Glutamatergic neuron (in vitro differentiated cells): ENCODE measurements around the gene CPE. TPM values are rescaled to one million over a fixed set of nuclear protein-coding genes. Genes with fewer than 3 reads are reported as not detected.

Experiments used
- DNase-seq: peaks from one replicate; pipeline ENCODE4 v3.0.0; 2022
- H3K27ac Mint-ChIP-seq: one replicate; pipeline ENCODE4 v1.8.0; 2020; ENCODE audit warnings: mild to moderate bottlenecking, mixed read lengths, inconsistent platforms; ENCODE audit not compliant: unreplicated experiment
- H3K27me3 Mint-ChIP-seq: one replicate; pipeline ENCODE4 v1.8.0; 2020; ENCODE audit warnings: mild to moderate bottlenecking, moderate library complexity, mixed read lengths, inconsistent platforms; ENCODE audit not compliant: unreplicated experiment
- H3K36me3 Mint-ChIP-seq: one replicate; pipeline ENCODE4 v1.8.0; 2020; ENCODE audit warnings: mild to moderate bottlenecking, mixed read lengths, inconsistent platforms; ENCODE audit not compliant: unreplicated experiment
- H3K4me1 Mint-ChIP-seq: one replicate; pipeline ENCODE4 v1.8.0; 2020; ENCODE audit warnings: mild to moderate bottlenecking, low read depth, mixed read lengths, inconsistent platforms; ENCODE audit not compliant: unreplicated experiment
- H3K4me3 Mint-ChIP-seq: one replicate; pipeline ENCODE4 v1.8.0; 2020; ENCODE audit warnings: mild to moderate bottlenecking, mixed read lengths, inconsistent platforms; ENCODE audit not compliant: unreplicated experiment
- H3K9me3 Mint-ChIP-seq: one replicate; pipeline ENCODE4 v1.8.0; 2020; ENCODE audit warnings: mild to moderate bottlenecking, moderate library complexity, mixed read lengths, inconsistent platforms; ENCODE audit not compliant: unreplicated experiment
- CTCF ChIP-seq: fragments of 200-600 bp; sonication (generic); IDR thresholded peaks from one replicate; pipeline ENCODE4 v1.5.0; 2021; ENCODE audit not compliant: partially characterized antibody, unreplicated experiment
- total RNA-seq: library from RNA; stranded (reverse); fragmentation: NEBNext Ultra II Directional; extraction: Animal tissue kit (Norgen Biotek cat#: 25700); gene quantifications from one replicate; pipeline ENCODE4 v1.2.1, GENCODE V29; 2021; ENCODE audit not compliant: unreplicated experiment

The CPE gene
- total RNA-seq, 1 donor from 2014 or later = 253 TPM

GRCh38 chr4:165514739-165515138, 135.9 kb downstream of the CPE start:
- Mint-ChIP-seq H3K27ac (no peak overlapping the region), H3K9me3 (no peaks in the 10 kb centered on the region), H3K27me3 (peaks cover 2% of the 10 kb centered on the region), H3K36me3 (no peaks in the 10 kb centered on the region), H3K4me1 (no peaks in the 10 kb centered on the region), H3K4me3 (no peak overlapping the region)
- no peak for DNase-seq
- TF ChIP-seq CTCF = no peak

- TF ChIP-seq CTCF = no peak
- Mint-ChIP-seq H3K9me3 (no peaks in the 10 kb centered on the region), H3K36me3 (no peaks in the 10 kb centered on the region), H3K4me1 (no peaks in the 10 kb centered on the region), H3K27ac (no peak overlapping the region), H3K27me3 (peaks cover under 1% of the 10 kb centered on the region), H3K4me3 (no peak overlapping the region)
- no peak for DNase-seq
Observed at GRCh38 chr4:165515201-165515600, 136.4 kb downstream of the CPE start.

- no peak overlapping the region for H3K4me3 Mint-ChIP-seq
- no peaks in the 10 kb centered on the region for H3K27me3 Mint-ChIP-seq
- no peaks in the 10 kb centered on the region for H3K9me3 Mint-ChIP-seq
- DNase-seq = no peak
- no peaks in the 10 kb centered on the region for H3K36me3 Mint-ChIP-seq
- no peaks in the 10 kb centered on the region for H3K4me1 Mint-ChIP-seq
- no peak overlapping the region for H3K27ac Mint-ChIP-seq
- no peak for TF ChIP-seq CTCF
Observed at GRCh38 chr4:165516281-165516833, 137.5 kb downstream of the CPE start.

GRCh38 chr4:165517216-165517615, 138.4 kb downstream of the CPE start:
- H3K9me3 Mint-ChIP-seq = no peaks in the 10 kb centered on the region
- no peaks in the 10 kb centered on the region for H3K27me3 Mint-ChIP-seq
- H3K36me3 Mint-ChIP-seq = no peaks in the 10 kb centered on the region
- H3K4me1 Mint-ChIP-seq = no peaks in the 10 kb centered on the region
- H3K4me3 Mint-ChIP-seq = no peak overlapping the region
- no peak for TF ChIP-seq CTCF
- no peak overlapping the region for H3K27ac Mint-ChIP-seq
- DNase-seq = no peak

GRCh38 chr4:165518024-165518616, 139.3 kb downstream of the CPE start:
- H3K27me3 Mint-ChIP-seq = no peaks in the 10 kb centered on the region
- DNase-seq = no peak
- H3K36me3 Mint-ChIP-seq = no peaks in the 10 kb centered on the region
- no peaks in the 10 kb centered on the region for H3K4me1 Mint-ChIP-seq
- no peaks in the 10 kb centered on the region for H3K9me3 Mint-ChIP-seq
- no peak for TF ChIP-seq CTCF
- no peak overlapping the region for H3K27ac Mint-ChIP-seq
- no peak overlapping the region for H3K4me3 Mint-ChIP-seq
